ENCODE data around the gene DIS3L2. TPM values are rescaled to one million over a fixed set of nuclear protein-coding genes. Genes with fewer than 3 reads are reported as not detected.

The DIS3L2 gene
- total and polyA plus RNA-seq, 2 experiments from 2014 or later, result 15.2 to 25.3 TPM

GRCh38 chr2:232367591-232368233, 406.2 kb downstream of the DIS3L2 start:
- Histone ChIP-seq H3K4me1 (ENCODE audit: insufficient read depth) (no peaks in the 10 kb centered on the region; the same call in 1 of the 2 replicates), H3K27ac (ENCODE audit: low read depth) (no peak overlapping the region), H3K4me2 (no peak overlapping the region), H3F3A (replicated peaks; ENCODE audit: low read depth) (no peaks in the 10 kb centered on the region), H3K9me2 (ENCODE audit: insufficient read depth) (no peaks in the 10 kb centered on the region), H2AFZ (peak overlapping the region; percentile 85; the same call in 1 of the 2 replicates), H3K79me2 (replicated peaks; ENCODE audit: insufficient read depth) (no peaks in the 10 kb centered on the region), H3K36me3 (ENCODE audit: insufficient read depth) (no peaks in the 10 kb centered on the region), H3K27me3 (ENCODE audit: insufficient read depth) (no peaks in the 10 kb centered on the region), H4K20me1 (replicated peaks; ENCODE audit: insufficient read depth) (no peaks in the 10 kb centered on the region), H3K4me3 (no peak overlapping the region)
- H3K36me3 Mint-ChIP-seq (ENCODE audit: low read depth), result no peaks in the 10 kb centered on the region
- TF ChIP-seq CREB1 (CRISPR knock-in tag; IDR thresholded peaks at IDR 0.05; ENCODE audit: low read depth) (no peak), JUNB (IDR thresholded peaks at IDR 0.05; ENCODE audit: unreplicated experiment) (no peak), EZH2 (IDR thresholded peaks at IDR 0.05; ENCODE audit: low read depth, unreplicated experiment) (no peak), CTCF (conservative IDR thresholded peaks at IDR 0.05; ENCODE audit: low read depth in 2 of 2) (peak; percentile 36 to 80), ETS1 (IDR thresholded peaks at IDR 0.05) (no peak), REST (IDR thresholded peaks at IDR 0.05; ENCODE audit: unreplicated experiment) (no peak)
- H3K27me3 Mint-ChIP-seq (ENCODE audit: insufficient read depth, low read depth, poor library complexity), result peaks cover 7% of the 10 kb centered on the region
- no peak overlapping the region for H3K27ac Mint-ChIP-seq
- DNase-seq (ENCODE audit: low spot score), result peak; percentile 77
- H3K4me3 Mint-ChIP-seq, result no peak overlapping the region
- no peaks in the 10 kb centered on the region; the same call in 2 of the 3 replicates for H3K9me3 Mint-ChIP-seq
- ATAC-seq, result peak; percentile 65
- H3K4me1 Mint-ChIP-seq, result peaks cover 25% of the 10 kb centered on the region

- no peaks in the 10 kb centered on the region; the same call in 2 of the 3 replicates for H3K9me3 Mint-ChIP-seq
- Histone ChIP-seq H4K20me1 (replicated peaks; ENCODE audit: insufficient read depth) (no peaks in the 10 kb centered on the region), H3K4me3 (no peak overlapping the region), H3F3A (replicated peaks; ENCODE audit: low read depth) (no peaks in the 10 kb centered on the region), H2AFZ (peak overlapping the region; percentile 85; the same call in 1 of the 2 replicates), H3K36me3 (ENCODE audit: insufficient read depth) (no peaks in the 10 kb centered on the region), H3K4me2 (no peak overlapping the region), H3K27ac (ENCODE audit: low read depth) (no peak overlapping the region), H3K4me1 (ENCODE audit: insufficient read depth) (no peaks in the 10 kb centered on the region; the same call in 1 of the 2 replicates), H3K9me2 (ENCODE audit: insufficient read depth) (no peaks in the 10 kb centered on the region), H3K79me2 (replicated peaks; ENCODE audit: insufficient read depth) (no peaks in the 10 kb centered on the region), H3K27me3 (ENCODE audit: insufficient read depth) (no peaks in the 10 kb centered on the region)
- DNase-seq (ENCODE audit: low spot score), result peak; percentile 24
- H3K27ac Mint-ChIP-seq, result no peak overlapping the region
- no peaks in the 10 kb centered on the region for H3K36me3 Mint-ChIP-seq (ENCODE audit: low read depth)
- peaks cover 7% of the 10 kb centered on the region for H3K27me3 Mint-ChIP-seq (ENCODE audit: insufficient read depth, low read depth, poor library complexity)
- H3K4me3 Mint-ChIP-seq, result no peak overlapping the region
- H3K4me1 Mint-ChIP-seq, result peaks cover 25% of the 10 kb centered on the region
- ATAC-seq, result peak; percentile 13
- TF ChIP-seq CTCF (conservative IDR thresholded peaks at IDR 0.05; ENCODE audit: low read depth in 2 of 2) (no peak), ETS1 (IDR thresholded peaks at IDR 0.05) (no peak), ZNF114 (CRISPR knock-in tag; IDR thresholded peaks at IDR 0.05) (no peak), POLR2AphosphoS5 (IDR thresholded peaks at IDR 0.05; ENCODE audit: low read depth) (no peak), ZNF331 (CRISPR knock-in tag; IDR thresholded peaks at IDR 0.05; ENCODE audit: low read depth) (no peak)
These were observed 406.8 kb downstream of the DIS3L2 start for GRCh38 chr2:232368311-232368731.
